Astrocyte of the spinal cord (primary cell): ENCODE measurements around the gene DENND6B.

Source experiments
- DNase-seq: peaks from one replicate; pipeline ENCODE4 v3.0.0; 2011; ENCODE audit warnings: low read depth, low spot score
- H3K4me3 ChIP-seq: 2 replicates; pipeline ENCODE4 v1.5.1; 2011; ENCODE audit warnings: low read depth, mild to moderate bottlenecking, low read length, moderate library complexity
- CTCF ChIP-seq: IDR thresholded peaks from 2 replicates; pipeline ENCODE4 v1.5.1; 2012; ENCODE audit warnings: low read depth, mild to moderate bottlenecking, low read length, inconsistent platforms
- in situ Hi-C: cut with HindIII; loops from 2 replicates; pipeline ENCODE4 v1.10.0; 2017; ENCODE audit warnings: low sequenced_read_pairs

The DENND6B gene

DNA sequence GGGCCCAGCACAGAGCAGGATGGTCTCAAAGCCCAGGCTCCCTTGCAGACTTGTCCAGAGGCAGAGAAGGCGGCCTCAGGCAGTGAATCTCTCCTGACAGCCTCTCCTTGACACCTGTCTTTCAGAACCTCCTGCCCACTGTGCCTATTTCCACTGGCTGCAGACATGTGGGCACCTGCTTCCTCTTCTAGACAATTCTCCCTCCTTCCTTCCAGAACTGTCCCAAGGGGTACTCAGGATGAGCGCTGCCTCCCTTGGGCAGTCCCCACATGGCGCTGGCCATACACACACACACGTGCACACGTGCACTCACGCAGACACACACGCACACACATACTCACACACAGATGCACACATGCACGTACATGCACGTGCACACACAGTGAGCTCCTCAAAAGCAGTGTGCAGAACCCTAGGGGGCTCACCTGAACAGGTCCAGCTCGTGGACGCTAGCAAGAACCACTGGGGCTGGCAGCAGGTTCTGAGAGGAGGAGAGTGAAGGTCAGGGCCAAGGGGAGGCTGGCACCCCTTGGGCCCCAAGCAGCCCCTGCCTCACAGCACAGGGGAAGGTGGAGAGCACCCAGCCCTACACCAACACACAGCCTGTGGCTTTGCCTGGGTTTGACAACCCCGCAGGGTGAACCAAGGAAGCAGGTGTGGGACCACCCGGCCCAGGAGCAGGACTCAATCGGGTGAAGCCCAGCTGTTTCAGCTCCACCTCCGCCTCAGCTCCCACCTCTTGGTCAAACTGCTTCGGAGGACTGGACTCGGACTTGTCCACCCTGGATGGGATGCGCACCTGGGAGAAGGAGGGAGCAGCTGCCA, 11.3 kb downstream of the DENND6B start:
- no peak for DNase-seq
- TF ChIP-seq CTCF = no peak
- in situ Hi-C loops = no loop called here
- H3K4me3 ChIP-seq = no peak overlapping the region

DNA sequence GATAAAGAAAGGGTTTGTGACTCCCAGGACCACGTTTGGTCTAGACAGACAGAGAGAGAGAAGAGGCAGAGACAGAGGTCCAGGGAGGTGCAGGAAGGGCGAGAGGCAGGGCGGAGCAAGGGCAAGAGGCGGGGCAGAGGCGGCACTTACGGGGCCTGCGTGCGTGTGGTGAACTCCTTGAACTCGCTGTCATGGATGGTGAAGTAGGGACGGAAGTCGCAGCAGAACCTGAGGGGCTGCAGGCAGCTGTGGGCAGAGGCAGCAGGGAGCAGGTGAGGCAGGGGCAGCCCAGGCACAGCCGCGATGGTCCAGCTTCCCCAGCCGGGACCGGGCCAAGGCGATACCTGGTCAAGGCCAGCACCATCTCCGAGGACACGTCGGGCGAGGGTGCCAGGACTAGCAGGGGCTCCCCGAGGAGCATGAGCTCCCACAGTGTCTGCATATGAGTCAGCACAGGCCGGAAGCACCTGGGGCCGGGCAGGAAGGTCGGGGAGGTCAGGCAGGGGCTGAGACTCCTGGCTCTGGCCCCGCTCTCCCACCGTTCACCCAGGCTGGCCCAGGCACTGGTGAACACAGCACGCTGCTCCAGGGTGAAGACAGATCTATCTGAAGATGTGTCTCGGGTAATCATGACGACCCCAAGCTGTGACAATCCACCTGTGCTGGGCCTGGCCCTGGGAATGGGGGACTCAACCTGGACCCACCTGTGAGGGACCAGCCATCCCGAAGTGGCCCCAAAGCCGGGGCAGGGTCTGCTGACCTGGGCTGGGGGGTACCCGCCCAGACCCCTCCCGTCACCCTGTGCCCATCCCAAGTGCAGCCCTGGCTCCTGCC, 12.1 kb downstream of the DENND6B start:
- H3K4me3 ChIP-seq = no peak overlapping the region
- DNase-seq = no peak
- in situ Hi-C loops = no loop called here

DNA sequence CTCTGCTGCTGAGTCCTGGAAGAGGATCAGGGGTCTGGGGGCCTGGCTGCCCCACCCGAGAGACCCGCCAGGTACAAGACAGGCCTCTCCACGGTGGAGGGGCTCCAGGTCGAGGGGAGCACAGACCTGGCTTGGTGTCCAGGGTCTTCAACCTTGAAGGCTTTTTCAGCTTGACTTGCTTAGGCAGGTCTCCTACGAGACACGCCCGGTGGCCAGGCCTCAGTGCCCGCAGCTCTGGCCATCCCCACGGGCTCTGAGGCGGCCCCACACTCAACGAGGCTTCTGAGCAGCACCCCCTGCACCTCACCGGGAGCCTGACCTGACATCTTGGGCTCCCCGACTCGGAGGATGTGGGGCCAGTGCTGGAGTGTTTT, 12.7 kb downstream of the DENND6B start:
- in situ Hi-C loops = no loop called here
- H3K4me3 ChIP-seq = no peak overlapping the region
- no peak for TF ChIP-seq CTCF
- DNase-seq = no peak

More for the DNA sequence above, 12.1 kb downstream of the DENND6B start:
- no peak for TF ChIP-seq CTCF

DNA sequence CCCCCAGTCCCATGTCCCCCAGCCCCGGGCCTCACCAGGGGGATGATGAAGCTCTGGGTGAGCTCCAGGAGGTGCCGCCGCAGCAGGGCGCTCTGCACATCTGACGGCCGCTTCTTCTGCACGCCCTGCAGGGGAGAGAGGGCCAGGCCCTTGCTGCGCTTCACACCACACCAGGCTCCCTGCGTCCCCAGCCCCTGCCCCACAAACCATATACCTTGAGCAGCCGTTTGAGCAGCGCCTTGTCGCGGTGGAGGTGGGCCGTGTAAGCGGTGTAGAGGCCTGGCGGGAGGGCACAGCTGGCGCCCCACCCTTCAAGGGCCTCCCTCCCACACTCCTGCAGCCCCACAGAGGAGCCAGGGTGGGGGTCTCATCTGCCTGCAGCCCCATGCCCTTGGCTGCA, 13.2 kb downstream of the DENND6B start:
- H3K4me3 ChIP-seq = no peak overlapping the region
- in situ Hi-C loops = no loop called here
- no peak for TF ChIP-seq CTCF
- no peak for DNase-seq

DNA sequence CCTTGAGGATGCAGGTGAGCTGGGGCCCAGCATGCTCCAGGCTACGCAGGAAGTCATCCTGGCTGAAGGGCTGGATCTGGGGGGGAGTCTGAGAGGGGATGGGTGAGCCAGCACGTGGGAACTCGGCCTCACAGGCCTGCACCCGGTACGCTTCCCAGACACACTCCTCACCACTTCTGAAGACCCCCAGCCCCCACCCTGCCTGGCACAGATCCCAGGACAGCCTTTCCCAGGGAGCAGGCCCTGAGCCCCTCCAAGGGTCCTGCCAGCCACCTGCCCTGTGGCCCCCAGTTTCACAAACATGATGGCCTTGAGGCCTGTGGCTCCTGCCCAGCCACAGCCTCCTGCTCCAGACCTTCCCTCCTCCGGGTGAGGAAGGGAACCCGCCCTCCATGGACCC, 13.8 kb downstream of the DENND6B start:
- no peak for TF ChIP-seq CTCF
- in situ Hi-C loops = no loop called here
- no peak for DNase-seq
- no peak overlapping the region for H3K4me3 ChIP-seq

DNA sequence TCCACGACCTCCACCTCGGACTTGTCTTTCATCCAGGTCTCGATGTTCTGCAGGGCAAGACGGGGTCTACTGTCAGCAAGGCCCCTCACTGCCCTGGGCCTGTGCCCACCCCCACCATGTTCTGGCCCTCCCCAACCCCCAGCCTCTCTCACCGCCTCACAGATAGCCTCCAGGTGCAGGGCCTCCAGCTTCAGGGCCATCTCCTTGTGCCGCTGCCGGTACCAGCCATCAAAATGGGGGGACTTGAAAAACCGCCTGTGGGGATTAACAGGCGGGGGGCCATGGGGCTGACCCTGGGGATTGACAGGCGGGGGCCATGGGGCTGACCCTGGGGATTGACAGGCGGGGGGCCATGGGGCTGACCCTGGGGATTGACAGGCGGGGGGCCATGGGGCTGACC, 14.4 kb downstream of the DENND6B start:
- no peak for DNase-seq
- TF ChIP-seq CTCF = no peak
- in situ Hi-C loops = no loop called here
- no peak overlapping the region for H3K4me3 ChIP-seq
